Activated gamma-delta T cell treated with Interleukin-2 at 50 U/mL for 16 hours (primary cell): ENCODE results near the gene DUSP18.
"Not testable (repeated sequence)": the region's sequence is repeated elsewhere in the genome, so short reads cannot be mapped to it uniquely, and the experiment has no call there.

ENCODE experiments used
- DNase-seq: peaks from one replicate; pipeline ENCODE4 v3.0.0-alpha.2; 2020

DUSP18 gene

DNA sequence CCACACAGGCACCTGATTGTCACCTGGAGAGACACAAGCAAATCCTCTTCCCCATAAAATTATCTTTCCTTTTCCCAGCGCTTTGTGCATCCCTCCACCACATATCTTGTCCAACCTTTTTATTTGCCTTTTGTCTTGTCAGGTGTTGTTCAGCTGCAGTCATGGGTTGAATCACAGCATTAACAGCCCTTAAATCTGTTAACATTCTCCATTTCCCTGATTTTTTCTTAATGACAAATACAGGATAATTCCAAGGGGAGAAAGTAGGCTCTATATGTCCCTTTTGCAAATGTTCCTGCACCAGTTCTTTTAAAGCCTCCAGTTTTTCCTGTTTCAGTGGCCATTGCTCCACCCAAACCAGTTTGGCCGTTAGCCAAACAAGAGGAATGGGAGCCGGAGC lies 8.9 kb upstream of the DUSP18 start:
- DNase-seq, result not testable (repeated sequence)

DNA sequence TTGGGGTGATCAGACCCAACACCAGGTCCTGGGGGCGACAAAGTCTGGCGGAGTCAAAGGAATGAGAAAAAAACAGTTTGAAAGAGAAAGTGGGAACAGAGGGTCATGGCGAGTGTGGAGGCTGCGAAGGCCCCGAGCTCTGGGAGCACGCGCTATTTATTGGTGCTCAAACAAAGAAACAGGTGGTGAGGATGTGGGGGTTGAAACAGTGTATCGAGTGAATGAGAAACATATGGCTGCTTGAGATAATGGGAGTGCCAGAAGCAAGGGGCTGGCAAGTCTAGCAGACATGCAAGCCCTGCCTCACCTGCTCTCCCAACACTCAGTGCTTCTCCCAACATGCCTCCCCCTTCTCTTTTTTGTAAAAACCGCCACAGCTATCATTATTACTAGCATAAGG lies 7.8 kb upstream of the DUSP18 start:
- DNase-seq, result no peak

- no peak for DNase-seq
Observed at GRCh38 chr22:30674482-30674881, 6.8 kb upstream of the DUSP18 start.

- DNase-seq, result no peak
Observed at GRCh38 chr22:30673136-30673535, 5.5 kb upstream of the DUSP18 start.

DNA sequence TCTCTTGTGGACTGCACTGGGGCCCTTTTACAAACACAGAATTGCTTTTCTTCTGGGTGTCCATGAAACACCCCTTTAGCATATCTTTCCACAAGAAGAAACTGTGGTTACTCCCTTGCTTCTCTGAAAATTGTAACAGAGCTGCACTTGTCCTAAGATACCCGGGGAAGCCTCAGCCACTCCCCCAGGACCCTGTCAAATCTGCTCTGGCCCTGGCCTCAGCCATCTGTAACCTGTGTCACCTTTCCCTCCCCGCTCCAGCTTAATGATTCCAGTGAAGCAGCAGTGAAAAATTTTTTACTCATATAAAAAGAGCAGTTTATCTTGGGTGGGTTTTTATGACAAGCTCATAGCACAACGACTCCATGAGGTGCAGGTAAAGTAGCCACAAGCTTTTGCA lies 3.4 kb upstream of the DUSP18 start:
- DNase-seq, result no peak

DNA sequence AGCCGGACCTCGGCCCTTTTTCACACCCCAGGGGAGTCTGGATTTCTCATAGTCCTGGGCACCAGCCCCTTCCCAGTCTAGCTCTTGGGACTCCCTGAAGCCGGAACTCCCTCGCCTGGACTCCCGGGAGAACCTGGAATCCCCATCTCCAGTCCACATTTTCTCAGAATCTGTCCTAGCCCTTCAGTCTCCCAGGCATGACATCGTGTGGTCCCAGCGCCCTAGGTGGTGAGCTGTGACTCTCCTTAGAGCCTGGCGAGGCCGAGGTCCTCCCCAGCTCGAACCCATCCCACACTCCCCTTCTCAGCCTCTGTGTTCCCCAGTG lies 673 bp upstream of the DUSP18 start:
- DNase-seq, result no peak

DNA sequence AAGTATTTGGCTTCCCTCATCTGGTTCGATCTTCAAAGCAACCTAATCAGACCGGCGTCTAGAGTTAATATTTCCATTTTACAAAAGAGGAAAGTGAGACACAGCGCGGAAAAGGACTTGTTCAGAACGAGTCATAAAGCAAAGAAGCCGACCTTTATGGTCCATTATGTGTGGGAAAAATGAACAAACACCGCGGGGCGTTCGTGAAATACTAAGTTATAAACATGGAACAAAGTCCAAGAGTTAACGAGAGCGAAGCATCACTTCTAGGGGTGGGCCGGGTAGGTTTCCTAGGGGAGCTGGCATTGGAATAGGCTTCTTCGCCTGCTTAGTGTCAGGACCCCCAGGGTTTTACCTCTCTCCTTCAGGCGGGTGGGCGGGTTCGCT lies 575 bp downstream of the DUSP18 start:
- no peak for DNase-seq

DNA sequence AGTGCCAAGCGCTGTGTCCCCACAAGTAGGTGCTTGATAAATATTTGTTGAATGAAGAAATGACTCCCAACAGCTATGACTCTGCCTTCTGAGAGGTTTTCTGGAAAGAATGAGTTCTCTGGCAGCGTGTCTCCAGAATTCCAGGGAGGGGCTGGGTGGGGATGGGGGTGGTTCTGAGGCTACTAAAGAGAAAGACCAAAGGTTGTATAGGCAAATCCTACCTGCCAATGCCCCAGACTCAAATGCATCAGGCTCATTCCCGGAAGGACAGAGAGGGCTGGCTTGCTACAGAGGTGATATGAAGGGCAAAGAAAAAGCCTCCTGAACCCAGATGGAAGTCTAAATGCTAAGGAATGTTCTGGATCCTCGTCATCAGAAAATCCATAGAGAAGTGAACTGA lies 1.9 kb downstream of the DUSP18 start:
- no peak for DNase-seq

DNA sequence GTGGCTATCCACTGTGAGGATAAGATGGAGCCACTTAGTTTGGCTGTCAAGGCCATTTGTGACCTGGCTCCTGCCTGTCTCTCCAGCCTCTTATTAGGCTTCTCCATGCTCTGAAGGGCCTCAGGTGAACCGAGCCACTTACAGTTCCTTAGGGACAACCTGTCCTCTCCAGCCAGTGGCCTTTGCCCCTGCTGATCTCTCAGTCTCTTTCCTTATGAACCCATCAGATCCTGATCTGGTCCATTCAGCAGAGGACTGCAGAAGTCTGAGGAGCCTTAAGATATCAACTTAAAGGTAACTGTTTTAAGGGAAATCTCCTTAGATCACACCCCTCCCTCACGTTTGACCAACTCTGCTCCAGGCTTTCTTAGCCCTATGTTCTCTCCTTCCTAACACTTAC lies 2.4 kb downstream of the DUSP18 start:
- no peak for DNase-seq

- no peak for DNase-seq
Observed at GRCh38 chr22:30664798-30665197, 2.9 kb downstream of the DUSP18 start.

GRCh38 chr22:30662040-30662439 lies 5.6 kb downstream of the DUSP18 start:
- no peak for DNase-seq

DNA sequence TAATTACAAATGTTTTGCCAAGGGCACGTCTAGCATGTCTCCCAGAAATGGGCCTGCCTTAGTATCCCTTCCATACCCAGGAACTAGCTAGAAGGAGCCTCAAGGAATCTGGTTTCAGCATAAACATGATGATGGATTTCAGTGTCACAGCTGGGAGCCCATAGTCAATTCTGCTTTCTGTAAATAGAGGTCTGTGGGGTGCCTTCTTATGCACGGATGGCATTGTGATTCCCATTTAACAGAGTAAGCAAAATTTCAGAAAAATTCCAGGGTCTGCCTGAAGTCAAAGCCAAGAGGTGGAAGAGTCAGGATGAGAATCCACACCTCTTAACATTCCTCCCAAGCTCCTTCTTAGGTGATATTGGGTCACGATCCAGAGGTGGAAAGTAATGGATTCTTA lies 12.1 kb downstream of the DUSP18 start:
- no peak for DNase-seq

GRCh38 chr22:30654361-30654760 lies 13.3 kb downstream of the DUSP18 start:
- DNase-seq, result no peak

DNA sequence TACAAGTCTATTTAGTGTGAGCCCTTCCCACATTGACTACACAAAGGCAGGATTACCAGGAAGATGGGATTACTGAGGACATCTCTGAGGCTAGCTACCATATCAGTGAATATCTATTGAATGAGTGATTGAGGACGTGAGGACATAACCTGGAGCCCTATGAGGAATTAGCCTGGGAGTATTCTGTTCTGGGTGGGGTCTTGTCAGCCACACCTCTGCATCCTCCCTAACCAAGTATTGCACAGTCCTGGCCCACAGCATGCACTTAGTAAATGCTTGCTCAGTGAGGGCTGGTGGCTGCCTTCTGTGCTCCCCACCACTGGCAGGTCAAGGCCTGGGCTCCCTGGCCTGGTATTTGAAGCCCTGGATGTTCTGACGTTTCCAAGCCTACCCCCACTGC lies 14.8 kb downstream of the DUSP18 start:
- DNase-seq, result no peak

DNA sequence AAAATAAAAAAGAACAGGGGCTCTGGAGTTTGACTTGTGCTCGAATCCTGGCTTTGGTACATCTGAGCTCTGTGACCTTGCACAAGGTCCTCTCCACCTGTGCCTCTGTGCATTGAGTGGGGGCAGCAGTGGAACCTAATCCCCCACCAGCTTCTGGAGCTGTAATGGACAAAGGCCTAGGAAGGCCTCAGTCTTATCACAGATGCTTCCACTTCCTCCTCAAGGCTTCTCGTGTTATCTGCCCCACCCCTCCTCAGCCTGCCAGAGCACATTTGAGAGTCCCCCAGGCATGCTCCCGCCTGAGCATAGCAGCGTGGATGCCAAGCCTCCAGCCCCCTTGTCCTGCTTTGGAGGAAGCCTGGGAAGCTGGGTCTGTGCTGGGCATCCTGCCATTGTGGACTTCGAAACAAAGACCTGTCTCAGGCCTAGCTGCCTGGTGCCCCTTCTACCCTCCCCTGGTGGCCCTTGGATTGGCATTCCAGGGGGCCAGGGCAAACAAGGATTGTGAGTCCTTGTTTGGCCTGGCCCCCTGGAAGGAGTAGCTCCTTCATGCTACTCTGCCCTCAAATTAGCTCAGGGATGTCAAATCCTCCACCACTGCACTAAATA lies 17.1 kb downstream of the DUSP18 start:
- no peak for DNase-seq

DNA sequence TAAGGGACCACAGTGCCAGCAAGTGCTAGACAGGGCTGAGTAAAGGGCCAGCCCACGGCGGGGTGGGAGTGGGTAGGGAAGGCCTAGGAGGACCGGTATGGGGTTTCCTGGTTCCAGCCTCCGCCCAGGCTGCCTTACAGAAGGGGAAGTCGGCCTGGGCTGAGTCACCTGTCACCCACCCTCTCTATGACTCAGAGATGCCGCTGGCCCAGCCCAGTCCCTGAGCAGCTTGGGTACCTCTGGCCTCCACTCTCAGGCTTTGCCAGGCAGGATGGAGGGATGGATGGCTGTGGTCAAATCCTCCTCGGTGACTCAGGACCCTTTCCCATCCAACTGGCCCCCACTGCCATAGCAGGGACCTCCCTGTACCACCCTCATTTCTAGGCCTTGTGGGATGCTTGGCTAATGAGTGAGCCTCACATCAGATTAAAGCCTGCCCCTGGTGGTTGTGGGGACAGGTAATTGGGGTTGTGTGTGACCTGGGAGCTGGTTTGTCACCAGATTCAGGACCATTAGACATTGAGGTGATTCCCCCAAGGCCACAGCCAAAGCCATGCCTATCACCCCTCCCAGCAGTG lies 18.2 kb downstream of the DUSP18 start:
- DNase-seq, result peak; percentile 64

GRCh38 chr22:30648825-30649224 lies 18.9 kb downstream of the DUSP18 start:
- no peak for DNase-seq

DNA sequence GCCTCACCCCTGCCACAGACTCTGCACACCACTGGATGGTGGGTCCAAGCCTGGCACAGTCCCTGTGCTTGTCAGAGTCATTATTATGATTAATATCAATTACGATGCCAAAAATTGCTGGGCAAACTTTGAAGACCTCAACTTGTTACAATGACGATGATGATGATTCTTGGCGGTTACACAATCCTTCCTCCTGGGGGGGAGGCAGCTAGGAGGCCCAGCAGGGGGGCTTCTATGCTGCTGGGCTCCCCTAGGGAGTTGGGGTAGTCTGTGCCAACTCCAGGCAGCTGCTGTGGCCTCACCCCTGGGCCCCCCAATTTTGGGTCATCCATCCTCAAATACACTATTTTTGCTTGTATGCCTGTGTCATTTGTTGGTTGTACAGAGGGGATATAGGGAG lies 20.1 kb downstream of the DUSP18 start:
- no peak for DNase-seq

DNA sequence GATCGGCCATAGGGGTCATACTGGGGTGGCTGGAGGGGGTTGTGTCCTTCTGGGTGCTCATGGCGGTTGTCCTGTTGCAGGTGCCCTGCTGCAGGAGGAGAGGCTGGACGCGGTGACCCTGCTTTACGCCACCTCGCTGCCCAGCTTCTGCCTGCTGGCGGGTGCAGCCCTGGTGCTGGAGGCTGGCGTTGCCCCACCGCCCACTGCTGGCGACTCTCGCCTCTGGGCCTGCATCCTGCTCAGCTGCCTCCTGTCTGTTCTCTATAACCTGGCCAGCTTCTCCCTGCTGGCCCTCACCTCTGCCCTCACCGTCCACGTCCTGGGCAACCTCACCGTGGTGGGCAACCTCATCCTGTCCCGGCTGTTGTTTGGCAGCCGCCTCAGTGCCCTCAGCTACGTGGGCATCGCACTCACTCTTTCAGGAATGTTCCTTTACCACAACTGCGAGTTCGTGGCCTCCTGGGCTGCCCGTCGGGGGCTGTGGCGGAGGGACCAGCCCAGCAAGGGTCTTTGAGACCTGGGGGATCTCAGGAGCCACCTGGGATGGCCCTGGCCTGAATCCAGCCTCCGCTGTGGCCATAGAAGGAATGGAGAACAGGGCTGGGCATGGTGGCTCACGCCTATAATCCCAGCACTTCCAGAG lies 21.0 kb downstream of the DUSP18 start:
- no peak for DNase-seq

- DNase-seq, result no peak
Observed at GRCh38 chr22:30643055-30643875, 24.4 kb downstream of the DUSP18 start.

- no peak for DNase-seq
Observed at GRCh38 chr22:30640839-30641430, 26.7 kb downstream of the DUSP18 start.

DNA sequence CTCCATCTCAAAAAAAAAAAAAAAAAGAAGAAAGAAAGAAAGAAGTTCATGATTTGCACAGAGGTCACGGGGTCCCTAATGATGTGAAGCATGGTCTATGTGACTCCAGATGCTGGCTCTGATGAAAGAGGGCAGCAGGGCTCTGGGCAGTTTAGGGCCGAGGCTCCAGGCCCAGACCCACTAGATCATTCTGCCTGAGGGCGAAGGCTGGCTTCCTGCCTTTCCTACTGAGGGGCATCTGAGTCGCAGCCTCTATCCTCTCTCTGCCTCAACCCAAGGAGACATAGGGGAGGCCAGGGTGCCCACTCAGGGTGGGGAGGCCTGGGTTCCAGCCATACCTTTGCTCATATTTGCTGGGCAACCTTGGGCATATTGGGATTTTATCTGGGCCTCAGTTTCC lies 27.3 kb downstream of the DUSP18 start:
- no peak for DNase-seq

DNA sequence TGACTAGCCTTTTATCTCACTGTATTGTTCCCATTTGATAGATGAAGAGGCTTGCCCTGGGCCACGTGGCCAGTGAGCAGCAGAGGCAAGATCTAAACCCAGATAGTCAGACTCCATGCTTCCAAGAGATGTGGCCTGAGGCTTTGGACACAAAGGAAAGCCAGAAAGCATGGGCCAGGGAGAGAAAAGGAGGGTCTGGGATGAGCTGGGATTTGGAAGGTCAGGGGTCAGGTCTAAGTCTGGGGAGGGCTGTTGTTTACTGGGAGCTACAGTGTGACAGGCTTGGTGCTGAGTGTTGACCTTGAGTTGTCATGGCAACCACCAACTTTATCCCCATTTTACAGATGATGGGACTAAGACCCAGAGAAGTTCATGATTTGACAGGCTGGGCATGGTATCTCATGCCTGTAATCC lies 30.0 kb downstream of the DUSP18 start:
- no peak for DNase-seq
